HG03135 (cell line): ENCODE data around the gene GNB1.

Experiments
- ATAC-seq: cut with Tn5 transposase; IDR thresholded peaks from one replicate; pipeline ENCODE4 v1.9.1; 2021; ENCODE audit warnings: mild to moderate bottlenecking, moderate library complexity; ENCODE audit not compliant: unreplicated experiment

The GNB1 gene

DNA sequence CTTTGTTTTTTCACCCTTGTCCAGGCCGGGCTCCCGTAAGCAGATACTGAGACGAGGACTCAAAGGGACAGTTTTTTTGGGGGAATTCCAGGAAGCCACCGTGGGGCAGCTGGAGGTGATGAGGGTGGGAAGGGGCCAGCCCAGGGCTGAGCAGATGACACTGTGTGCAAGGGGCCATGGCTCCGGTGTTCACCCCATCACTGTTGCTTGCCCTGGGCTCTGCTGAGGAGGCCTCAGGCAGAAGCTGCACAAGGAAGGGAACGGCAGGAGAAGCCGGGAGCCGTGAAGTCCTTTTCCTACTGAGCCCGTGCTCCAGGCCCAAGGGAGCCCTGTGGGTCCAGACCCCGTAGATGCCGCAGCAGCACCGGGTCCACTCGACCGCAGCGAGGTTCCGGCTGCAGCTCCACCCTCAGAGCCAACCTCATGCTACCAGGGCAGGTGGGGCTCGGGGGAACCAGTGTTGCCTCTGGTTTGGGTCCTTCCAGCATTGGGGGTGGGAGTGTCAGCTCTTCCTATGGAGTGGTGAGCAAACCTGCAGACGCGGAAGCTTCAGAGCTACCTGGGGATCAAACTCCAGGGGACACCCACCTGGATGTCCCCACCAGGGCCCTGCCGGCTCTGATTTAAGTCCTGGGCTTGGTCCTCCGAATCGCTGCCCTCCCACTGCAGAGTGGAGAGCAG lies 19.9 kb upstream of the GNB1 start:
- ATAC-seq = no peak

DNA sequence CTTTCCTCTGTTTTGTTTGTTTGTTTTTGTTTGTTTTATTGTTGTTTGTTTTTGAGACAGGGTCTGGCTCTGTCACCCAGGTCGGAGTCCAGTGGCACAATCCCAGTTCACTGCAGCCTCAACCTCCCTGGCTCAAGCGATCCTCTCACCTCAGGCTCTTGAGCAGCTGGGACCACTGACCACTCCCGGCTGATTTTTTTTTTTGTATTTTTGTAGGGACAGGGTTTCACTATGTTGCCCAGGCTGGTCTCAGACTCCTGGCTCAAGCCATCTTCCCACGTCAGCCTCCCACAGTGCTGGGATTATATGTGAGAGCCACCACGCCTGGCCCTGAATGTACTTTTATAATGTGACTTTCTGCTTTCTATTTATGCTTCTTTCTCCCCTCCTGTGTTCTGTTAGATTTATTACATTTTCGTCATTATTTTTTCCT lies 19.2 kb upstream of the GNB1 start:
- no peak for ATAC-seq

DNA sequence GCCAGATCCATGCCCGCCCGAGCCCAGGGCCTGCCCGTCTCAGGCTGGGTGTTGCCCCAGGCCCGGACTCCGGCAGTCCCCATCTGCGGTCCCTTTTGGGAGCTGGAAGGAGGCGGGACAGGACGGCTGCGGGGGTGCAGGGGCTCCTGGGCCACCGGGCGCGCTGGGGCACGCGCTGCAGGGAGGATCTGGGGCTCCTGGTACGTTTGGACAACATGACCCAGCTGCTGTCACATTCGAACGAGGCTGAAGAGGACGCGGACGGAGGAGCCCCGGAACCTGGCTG lies 17.6 kb upstream of the GNB1 start:
- ATAC-seq = no peak

DNA sequence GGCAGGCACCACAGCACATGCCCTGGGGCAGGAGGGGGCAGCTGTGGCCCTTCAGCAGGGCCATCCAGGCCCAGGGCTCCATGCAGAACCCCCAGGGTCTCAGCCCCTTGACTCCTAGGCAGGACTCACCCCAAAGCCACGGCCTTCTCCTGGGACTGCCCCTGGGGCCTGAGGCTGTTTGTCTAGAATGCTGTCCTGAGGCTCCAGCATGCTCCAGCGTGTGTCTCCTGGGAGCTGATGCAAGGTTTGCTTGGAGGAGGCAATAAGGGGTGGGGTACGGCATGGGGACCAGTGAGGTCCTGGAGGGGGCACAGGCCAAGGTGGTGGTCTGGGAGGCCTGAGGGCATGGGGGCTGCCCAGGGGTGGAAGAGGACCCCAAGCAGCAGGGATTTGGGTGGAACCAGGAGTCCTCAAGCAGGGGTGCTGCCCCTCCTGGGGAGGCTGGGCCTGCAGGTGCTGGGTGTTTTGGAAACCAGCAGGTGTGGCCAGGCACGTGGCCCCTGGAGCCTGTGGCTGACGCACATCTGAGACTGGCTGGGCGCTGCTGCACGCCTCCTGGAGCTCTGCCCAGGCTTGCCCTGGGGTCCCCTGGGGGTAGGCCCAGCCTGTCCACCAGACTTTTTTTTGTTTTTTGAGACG lies 16.3 kb upstream of the GNB1 start:
- no peak for ATAC-seq

DNA sequence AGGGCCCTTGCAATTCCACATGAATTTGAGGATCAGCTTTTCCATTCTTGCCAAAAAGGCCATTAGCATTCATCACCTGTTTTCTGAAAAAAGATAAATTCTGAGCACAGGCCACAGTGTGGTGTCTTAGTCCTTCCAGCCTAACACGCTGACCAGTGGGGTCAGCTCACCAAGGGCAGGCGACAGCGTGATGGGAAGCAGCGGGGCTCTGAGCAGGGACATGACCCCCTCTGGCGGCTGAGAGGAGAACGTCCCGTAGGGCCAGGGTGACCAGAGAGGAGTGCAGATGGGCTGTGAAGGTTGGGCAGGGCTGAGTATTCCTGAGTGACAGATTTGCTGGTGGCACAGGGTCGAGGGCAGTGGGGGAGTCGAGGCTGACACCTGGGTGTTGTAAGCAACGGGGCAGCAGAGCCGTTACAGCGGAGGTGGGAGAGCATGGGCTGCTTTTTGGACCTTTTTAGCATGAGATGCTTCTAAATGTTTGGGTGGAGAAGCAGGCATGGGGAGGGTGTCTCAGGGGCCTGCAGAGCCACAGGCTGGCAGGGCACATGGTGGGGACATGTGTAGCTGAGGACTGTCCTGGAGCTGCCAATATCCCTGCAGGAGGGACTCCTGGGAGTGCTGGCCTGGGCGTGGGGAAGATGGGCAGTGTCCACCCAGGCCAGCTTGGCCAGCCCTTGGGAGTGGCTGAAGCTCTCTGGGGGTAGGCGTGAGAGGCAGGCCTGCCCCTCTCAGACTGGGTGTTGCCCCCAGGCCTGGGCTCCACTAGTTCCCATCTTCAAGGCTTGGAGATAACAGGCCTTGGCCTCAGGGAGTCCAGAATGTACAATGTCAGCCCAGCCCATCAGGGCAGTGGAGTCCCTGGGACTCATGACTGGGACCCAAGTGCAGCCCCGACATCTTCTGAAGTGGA lies 15.6 kb upstream of the GNB1 start:
- no peak for ATAC-seq

DNA sequence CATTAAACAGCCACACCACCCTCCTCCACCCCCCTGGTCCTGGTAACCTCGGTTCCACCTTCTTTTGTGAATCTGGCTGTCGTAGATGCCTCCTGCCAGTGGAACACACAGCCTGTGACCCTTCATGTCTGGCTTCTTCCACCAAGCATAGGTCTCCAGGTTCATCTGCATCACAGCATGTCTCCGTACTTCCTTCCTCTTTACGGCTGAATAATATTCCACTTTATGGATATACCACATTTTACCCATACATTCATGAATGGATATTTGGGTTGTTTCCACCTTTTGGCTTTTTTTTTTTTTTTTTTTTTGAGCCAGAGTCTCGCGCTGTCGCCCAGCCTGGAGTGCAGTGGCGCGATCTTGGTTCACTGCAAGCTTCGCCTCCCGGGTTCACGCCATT lies 12.3 kb upstream of the GNB1 start:
- ATAC-seq = no peak

DNA sequence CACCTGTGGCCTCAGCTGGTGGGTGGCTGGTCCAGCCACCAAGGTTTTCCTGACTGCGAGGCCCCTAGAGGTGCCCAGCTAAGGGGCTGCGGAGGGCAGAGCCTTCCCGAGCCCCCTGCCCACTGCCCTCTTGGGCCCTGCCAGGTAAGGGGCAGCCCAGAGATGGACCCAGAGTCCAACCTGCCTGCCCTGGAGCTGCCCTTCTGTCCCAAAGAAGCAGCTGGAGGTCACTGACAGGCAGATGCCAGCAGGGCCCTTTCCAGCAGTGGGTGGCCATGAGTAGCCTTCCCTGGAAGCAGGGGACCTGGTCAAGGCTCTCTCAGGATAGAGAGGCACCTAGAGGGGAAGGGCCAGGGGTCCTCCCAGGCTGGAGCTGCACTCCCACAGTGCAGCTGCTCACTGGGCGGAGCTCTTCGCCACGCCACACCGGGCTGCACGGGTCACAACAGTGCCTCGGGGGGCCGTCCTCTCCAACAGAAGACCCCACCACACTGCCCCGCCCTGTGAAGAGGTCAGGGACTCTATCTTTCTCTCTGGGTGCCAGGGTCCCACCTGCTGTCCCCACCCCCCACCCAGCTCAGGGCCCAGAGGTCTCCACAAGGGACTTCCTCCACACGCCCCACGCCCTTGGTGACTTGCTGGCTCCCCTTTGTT lies 10.9 kb upstream of the GNB1 start:
- no peak for ATAC-seq

DNA sequence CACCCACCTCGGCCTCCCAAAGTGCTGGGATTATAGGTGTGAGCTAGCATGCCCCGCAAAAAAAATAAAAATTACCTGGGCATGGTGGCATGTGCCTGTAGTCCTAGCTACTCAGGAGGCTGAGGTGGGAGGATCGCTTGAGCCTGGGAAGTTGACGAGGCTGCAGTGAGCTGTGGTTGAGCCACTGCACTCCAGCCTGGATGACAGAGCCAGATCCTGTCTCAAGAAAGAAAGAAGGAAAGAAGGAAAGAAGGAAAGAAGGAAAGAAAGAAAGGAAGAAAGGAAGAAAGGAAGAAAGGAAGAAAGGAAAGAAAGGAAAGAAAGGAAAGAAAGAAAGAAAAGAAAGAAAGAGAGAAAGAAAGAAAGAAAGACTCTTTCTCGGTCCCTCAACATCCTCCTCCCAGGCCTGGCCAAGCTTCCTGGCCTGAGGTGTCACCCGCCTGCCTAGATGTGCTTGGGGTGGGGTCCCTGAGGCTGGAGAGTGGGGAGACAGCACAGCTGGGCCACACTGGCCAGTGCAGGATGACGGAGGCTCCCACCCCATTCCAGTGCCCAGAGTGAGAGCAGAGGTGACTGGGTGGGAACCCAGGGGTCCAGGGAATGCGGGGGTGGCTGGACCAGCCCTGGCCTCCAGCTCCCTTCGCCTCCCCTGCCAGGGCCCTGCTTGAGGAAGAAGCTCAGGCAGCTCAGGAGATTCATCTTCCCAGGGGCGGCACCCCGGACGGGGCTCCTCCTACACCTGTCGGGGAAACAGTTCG lies 10.2 kb upstream of the GNB1 start:
- no peak for ATAC-seq

DNA sequence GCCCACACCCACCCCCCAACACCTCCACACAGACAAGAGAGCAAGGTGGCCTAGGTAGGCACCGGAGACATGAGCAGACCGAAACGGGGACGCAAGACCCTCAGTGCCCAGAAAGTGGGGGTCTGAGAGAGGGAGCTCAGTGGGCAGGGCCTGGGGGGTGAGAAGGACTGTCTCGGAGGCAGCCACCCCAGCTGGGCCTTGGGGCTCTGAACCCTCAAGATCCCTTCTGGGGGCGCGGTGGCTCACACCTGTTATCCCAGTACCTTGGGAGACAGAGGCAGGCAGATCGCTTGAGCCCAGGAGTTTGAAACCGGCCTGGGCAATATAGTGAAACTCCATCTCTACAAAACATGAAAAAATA lies 9.1 kb upstream of the GNB1 start:
- ATAC-seq = no peak

DNA sequence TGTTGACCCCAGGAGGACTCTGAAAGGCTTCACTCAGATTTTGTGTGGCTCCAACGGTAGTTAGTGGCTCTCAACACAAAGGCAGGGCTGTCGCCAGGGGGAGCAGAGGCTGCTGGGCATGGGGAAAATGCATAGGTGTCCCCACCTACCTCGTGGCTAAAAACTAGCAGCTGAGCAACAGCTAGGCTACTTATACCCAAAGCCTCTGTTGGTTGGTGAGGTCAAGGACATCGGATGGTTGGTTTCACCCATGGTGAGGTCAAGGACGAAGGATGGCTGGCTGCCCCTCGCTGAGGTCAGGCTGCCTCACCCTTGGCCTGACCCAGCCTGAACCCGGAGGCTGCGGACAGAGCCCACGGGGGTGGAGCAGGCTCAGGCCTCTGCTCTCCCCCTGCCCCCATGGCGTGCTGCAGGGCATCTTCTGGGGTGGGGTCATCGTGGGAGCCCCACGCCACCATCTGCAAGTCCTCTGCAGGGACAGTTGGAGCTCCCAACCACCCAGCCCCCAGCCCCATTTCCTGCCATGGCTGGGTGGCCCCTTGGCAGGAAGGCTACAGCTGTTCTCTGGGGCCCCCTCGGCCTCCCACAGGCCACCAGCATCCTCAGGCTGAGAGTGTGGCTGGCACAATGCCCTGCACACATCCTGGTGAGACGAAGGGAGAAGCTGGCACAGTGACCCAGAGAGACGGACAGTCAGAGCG lies 8.5 kb upstream of the GNB1 start:
- no peak for ATAC-seq

DNA sequence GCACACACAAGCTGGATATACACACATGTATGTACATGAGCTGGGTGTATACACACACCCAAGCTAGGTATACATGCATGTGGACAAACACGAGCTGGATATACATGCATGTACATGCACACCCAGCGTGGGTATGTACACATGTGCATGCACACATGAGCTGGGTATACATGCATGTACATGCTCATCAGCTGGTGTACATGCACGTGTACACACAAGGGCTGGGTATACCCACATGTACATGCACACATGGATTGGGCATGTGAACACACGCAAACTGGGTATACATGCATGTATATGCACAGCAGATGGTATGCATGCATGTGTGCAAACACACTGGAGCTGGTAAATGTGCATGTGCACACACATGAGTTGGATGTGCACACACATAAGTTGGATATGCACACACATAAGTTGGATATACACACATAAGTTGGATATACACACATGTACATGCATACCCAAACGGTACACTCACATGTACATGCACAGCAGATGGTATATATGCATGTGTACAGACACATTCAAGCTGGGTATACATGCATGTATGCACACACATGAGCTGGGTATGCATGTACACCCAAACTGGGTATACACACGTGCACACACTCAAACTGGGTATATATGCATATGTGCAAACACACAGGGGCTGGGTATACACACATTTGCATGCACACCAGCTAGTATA lies 7.5 kb upstream of the GNB1 start:
- ATAC-seq = no peak

DNA sequence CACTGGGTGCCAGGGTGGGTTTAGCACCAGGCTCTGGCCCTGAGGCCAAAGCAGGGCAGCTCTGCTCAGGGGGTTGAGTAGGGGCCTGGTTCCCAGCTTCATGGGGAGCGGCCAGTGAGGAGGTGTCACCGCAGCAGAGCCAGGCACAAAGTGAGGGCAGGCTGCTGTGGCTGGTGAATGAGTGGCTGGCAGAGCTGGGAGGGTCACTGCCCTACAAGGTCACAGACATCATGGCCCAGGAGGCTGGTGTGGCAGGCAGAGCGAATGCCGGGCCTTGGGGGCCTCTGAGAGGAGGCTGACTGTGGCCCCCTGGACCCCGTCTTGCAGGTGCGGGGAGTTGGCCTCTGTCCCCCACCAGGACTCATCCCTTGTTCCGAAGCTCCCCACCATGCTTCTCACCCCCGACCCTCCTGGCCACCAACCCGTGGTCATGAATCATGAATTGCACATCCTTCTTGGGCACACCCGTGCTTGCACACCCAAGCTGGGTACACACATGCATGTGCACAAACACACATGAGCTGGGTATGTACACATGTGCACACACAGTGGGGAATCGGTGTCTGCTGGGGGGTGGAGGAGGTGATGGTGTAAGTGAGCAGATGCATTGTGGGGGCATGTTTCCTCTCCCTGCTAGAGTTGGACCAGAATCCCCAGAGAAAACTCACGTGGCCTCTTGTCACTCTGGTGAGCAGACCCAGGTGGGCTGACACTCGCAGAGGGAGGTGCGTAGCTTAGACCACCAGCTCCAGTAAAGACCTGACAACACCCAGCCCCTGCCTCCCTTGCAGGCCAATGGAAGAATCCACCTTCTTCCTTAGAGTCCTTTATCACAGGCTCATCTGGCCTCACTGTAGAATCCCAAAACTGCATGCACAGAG lies 4.8 kb upstream of the GNB1 start:
- no peak for ATAC-seq

DNA sequence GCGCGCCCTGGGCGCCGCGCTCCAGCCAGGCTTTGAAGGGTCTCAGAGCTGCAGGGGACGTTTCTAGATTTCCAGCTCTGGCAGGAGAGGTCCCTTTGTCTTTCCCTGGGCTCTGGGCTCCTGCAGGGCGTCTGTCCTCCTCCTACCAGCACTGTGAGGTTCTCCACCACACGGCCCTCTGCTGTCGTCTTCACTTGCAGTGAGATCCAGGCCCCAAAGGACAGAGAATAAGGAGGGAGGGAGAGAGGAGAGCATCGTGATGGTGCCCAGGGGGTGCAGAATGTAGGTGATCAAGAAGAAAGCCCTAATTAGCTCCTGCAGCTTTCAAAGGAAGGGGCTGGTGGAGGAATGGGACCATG lies 4.2 kb upstream of the GNB1 start:
- no peak for ATAC-seq

DNA sequence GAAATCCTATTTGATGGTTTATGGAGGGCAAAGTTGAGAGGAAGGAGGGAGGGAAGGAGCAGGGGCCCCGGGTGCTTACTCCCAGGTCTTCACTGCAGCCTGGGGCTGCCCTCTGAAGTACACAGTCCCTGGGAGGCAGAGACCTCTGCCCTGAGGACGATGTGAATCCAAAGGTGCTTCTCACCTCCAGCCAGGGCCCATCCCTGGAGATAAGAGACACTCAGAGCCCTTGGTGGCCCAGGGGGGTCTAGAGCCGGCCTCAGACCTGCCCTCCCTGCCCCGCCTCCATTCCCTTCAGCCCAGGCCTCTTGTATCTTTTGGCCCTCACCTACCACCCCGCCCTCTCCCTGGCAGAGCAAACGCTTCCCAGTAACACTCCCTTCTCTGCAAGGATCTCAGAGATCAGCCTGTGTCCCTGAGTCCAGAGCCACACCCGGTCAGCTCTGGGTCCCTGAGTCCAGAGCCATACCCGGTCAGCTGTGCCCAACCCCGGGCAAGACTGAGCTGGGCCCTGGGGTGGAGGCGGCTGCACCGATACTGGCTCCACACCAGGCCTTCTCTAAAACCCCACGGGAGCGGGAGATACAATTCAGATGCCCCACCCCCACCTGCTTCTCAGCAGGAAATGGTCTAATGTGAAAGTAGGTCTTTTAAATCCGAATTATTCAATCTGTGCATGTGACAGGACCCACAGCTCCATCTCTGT lies 3.6 kb upstream of the GNB1 start:
- ATAC-seq = no peak

DNA sequence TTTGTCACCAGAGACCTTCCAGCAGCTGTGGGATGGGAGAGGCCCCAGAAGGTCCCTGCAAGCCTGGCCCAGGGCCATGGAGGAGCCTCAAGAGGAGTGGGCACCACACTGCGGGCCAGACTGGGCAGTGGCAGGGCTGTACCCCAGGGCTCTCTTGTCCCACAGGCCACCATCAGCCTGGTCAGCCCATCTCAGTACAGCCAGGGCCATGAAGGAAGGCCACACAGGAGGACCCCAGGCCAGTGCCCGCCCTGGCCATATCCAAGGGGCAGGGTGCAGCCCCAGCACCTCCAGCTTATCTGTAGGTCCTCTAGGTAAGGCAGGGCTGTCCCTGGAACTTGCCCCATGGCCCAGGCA lies 3.1 kb upstream of the GNB1 start:
- no peak for ATAC-seq

DNA sequence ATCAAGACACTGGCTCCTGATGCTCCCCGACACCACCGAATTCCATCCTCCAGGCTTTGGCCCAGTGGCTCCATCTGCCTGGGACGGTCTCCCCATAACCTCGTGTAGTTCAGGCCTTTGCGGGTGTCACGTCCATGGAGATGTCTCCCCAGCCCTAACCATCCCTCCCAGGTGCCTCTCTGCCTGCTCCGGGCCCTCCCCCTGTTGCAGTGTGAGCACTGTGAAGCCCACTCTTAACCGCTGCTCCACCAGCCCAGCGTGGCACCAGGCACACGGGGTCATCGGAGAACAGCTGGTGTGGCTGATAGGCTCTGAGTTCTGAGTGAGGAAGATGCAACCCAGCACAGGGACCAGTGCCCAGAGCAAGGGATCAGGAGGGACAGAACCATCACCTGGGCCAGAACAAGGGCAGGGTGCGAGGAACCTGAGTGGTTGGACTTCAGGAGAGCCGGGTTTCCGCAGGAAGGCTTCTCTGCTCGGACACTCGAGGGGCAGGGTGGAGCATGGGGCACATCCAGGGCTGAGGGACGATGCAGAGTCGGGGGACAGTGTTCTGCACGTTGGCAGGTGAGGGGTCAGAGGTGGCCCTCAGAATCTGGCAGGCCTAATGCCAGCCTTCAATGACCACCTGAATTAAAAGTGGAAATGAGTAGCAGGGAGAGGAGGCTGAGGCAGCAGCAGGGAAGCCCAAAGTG lies 2.6 kb upstream of the GNB1 start:
- ATAC-seq = no peak

DNA sequence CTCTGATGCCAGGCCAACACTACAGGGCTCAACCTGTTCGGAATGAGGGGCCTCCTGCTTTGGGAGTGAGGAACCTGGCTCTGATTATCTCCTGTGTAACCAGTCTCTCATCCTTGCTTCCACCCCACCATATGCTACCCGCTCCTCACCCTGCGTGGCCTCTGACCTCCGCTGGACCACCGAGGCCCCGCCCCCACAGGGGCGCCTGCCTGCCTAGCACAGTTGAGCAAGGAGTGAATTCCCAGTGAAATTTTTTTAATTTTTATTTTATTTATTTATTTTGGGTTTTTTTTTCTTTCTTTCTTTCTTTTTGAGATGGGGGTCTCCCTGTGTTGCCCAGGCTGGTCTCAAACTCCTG lies 1.9 kb upstream of the GNB1 start:
- ATAC-seq = no peak
